NCI-H1105 treated with DMSO at 0.1 percent for 48 hours (cell line): Measurements from ENCODE around the gene RSPO1.
"Not testable (repeated sequence)": the region's sequence is repeated elsewhere in the genome, so short reads cannot be mapped to it uniquely, and the experiment has no call there.

Experiments
- DNase-seq: peaks from one replicate; lab custom pipeline; 2025; lab: John Stamatoyannopoulos, UW

The RSPO1 gene

GRCh38 chr1:37634244-37634991 lies at the start of gene RSPO1:
Gene RSPO1 (minus strand): TSS chr1:37634892. CDS start chr1:37629661, 5,231 bp downstream.
- DNase-seq = peak; percentile 31

- DNase-seq = not testable (repeated sequence)
Observed at GRCh38 chr1:37684182-37684581, 49.5 kb upstream of the RSPO1 start.

GRCh38 chr1:37682334-37682987 lies 47.8 kb upstream of the RSPO1 start:
- DNase-seq = peak; percentile 55

- no peak for DNase-seq
Observed at GRCh38 chr1:37680933-37681332, 46.2 kb upstream of the RSPO1 start.

- no peak for DNase-seq
Observed at GRCh38 chr1:37677808-37678207, 43.1 kb upstream of the RSPO1 start.

- no peak for DNase-seq
Observed at GRCh38 chr1:37677143-37677439, 42.4 kb upstream of the RSPO1 start.

- DNase-seq = no peak
Observed at GRCh38 chr1:37676281-37677142, 41.8 kb upstream of the RSPO1 start.

- no peak for DNase-seq
Observed at GRCh38 chr1:37673920-37674319, 39.2 kb upstream of the RSPO1 start.

GRCh38 chr1:37672136-37672870 lies 37.6 kb upstream of the RSPO1 start:
- no peak for DNase-seq

GRCh38 chr1:37671261-37671660 lies 36.6 kb upstream of the RSPO1 start:
- DNase-seq = no peak

GRCh38 chr1:37670133-37670532 lies 35.4 kb upstream of the RSPO1 start:
- no peak for DNase-seq

GRCh38 chr1:37667023-37667671 lies 32.5 kb upstream of the RSPO1 start:
- no peak for DNase-seq

- no peak for DNase-seq
Observed at GRCh38 chr1:37666241-37666867, 31.7 kb upstream of the RSPO1 start.

GRCh38 chr1:37663426-37664000 lies 28.8 kb upstream of the RSPO1 start:
- DNase-seq = no peak

- no peak for DNase-seq
Observed at GRCh38 chr1:37662031-37662755, 27.5 kb upstream of the RSPO1 start.

GRCh38 chr1:37661401-37661800 lies 26.7 kb upstream of the RSPO1 start:
- DNase-seq = no peak

- no peak for DNase-seq
Observed at GRCh38 chr1:37660664-37661063, 26.0 kb upstream of the RSPO1 start.

GRCh38 chr1:37658486-37658885 lies 23.8 kb upstream of the RSPO1 start:
- DNase-seq = no peak

- DNase-seq = no peak
Observed at GRCh38 chr1:37657620-37658412, 23.1 kb upstream of the RSPO1 start.
